HCT116 (cell line): ENCODE measurements around the gene PLXDC1. TPM values are rescaled to one million over a fixed set of nuclear protein-coding genes. Genes with fewer than 3 reads are reported as not detected.

Experiments
- ATAC-seq: fragments of 200-7000 bp; cut with Tn5 transposase; 2 replicates; pipeline ENCODE4 v1.9.1; 2020; ENCODE audit warnings: mild to moderate bottlenecking, moderate library complexity
- BruUV-seq: library from RNA; stranded (reverse); fragments of 400-500 nt; replicated peaks from 2 replicates; lab custom pipeline; 2021; lab: Mats Ljungman, UMichigan
- CTCF ChIA-PET: fragments of 300-600 bp; sonication (Branson Sonifier 250); formaldehyde crosslinking; loops from one replicate; lab custom pipeline; 2021; ENCODE audit warnings: antibody characterized with exemption; lab: Charles Lee
- POLR2A ChIA-PET: fragments of 300-600, 350-600 bp; sonication (Branson Sonifier 250); formaldehyde crosslinking; loops from one replicate; lab custom pipeline; 2021; ENCODE audit warnings: antibody characterized with exemption; lab: Charles Lee
- RAD21 ChIA-PET, 2 experiments: fragments of 300-600 bp; sonication (Branson Sonifier 250); formaldehyde crosslinking; loops; one replicate each; lab custom pipeline; 2023; ENCODE audit warnings: low total read pairs in 2 of 2; ENCODE audit not compliant: uncharacterized antibody in 2 of 2, unreplicated experiment in 2 of 2, low non-redundant PET in 1 of 2; lab: Charles Lee
- DNase-seq: peaks from one replicate; pipeline ENCODE4 v3.0.0-alpha.2; 2010; ENCODE audit warnings: low read depth, low spot score
- H2AFZ ChIP-seq: fragments of 200-600 bp; shearing (Covaris generic), sonication (generic); 2 replicates; pipeline ENCODE4 v1.6.1; 2017; ENCODE audit warnings: low read depth, mixed run types, mixed read lengths, antibody characterized with exemption, low read length; ENCODE audit not compliant: poor library complexity, severe bottlenecking
- H3K27ac ChIP-seq: 2 replicates; pipeline ENCODE4 v1.5.1; 2012; ENCODE audit warnings: low read depth, low read length
- H3K27me3 ChIP-seq: fragments of 200-600 bp; sonication (generic); 2 replicates; pipeline ENCODE4 v1.6.1; 2016; ENCODE audit warnings: mixed run types, low read length, mixed read lengths; ENCODE audit not compliant: insufficient read depth
- H3K36me3 ChIP-seq, 2 experiments: fragments of 200-500 bp in 1 of 2; fragments of 200-600 bp in 1 of 2; sonication (Bioruptor generic) in 1 of 2; sonication (generic) in 1 of 2; 2 replicates each; pipeline versions ENCODE4 v1.5.1 to v1.6.1; 2014 to 2016; ENCODE audit warnings: low read length in 2 of 2, inconsistent platforms in 1 of 2, mixed read lengths in 1 of 2, mixed run types in 1 of 2; ENCODE audit not compliant: insufficient read depth in 2 of 2, control insufficient read depth in 1 of 2
- H3K4me1 ChIP-seq, 2 experiments: fragments of 200-600 bp in 1 of 2; sonication (generic) in 1 of 2; 2 replicates each; pipeline versions ENCODE4 v1.5.1 to v1.6.1; 2012 to 2017; ENCODE audit warnings: low read length in 2 of 2, inconsistent platforms in 1 of 2, mild to moderate bottlenecking in 1 of 2, mixed read lengths in 1 of 2, mixed run types in 1 of 2, moderate library complexity in 1 of 2; ENCODE audit not compliant: insufficient read depth in 2 of 2, control insufficient read depth in 1 of 2
- H3K4me2 ChIP-seq: fragments of 200-600 bp; sonication (generic); 2 replicates; pipeline ENCODE4 v1.6.1; 2017; ENCODE audit warnings: mixed run types, low read length, mixed read lengths
- H3K4me3 ChIP-seq, 2 experiments: fragments of 200-600 bp in 1 of 2; sonication (generic) in 1 of 2; replicated peaks in 1 of 2; 2 replicates each; pipeline ENCODE4 v1.5.1; 2011 to 2016; ENCODE audit warnings: low read length in 2 of 2, control low read depth in 1 of 2, low read depth in 1 of 2, mild to moderate bottlenecking in 1 of 2, mixed read lengths in 1 of 2, mixed run types in 1 of 2
- H3K79me2 ChIP-seq: fragments of 200-600 bp; sonication (generic); 2 replicates; pipeline ENCODE4 v1.6.1; 2017; ENCODE audit warnings: mild to moderate bottlenecking, mixed run types, low read length, moderate library complexity, mixed read lengths; ENCODE audit not compliant: insufficient read depth
- H3K9ac ChIP-seq: fragments of 200-600 bp; sonication (generic); 2 replicates; pipeline ENCODE4 v1.6.1; 2016; ENCODE audit warnings: low read length, mixed read lengths
- H3K9me2 ChIP-seq: fragments of 200-600 bp; sonication (generic), shearing (Covaris generic); 2 replicates; pipeline ENCODE4 v1.6.1; 2017; ENCODE audit warnings: mixed run types, mild to moderate bottlenecking, moderate library complexity; ENCODE audit not compliant: insufficient read depth
- H3K9me3 ChIP-seq, 2 experiments: fragments of 200-500 bp in 1 of 2; fragments of 200-600 bp in 1 of 2; sonication (Bioruptor generic) in 1 of 2; sonication (generic) in 1 of 2; 2 replicates each; pipeline ENCODE4 v1.6.1; 2014 to 2017; ENCODE audit warnings: low read length in 2 of 2, mixed read lengths in 2 of 2, inconsistent platforms in 1 of 2, low read depth in 1 of 2, mild to moderate bottlenecking in 1 of 2, mixed run types in 1 of 2, moderate library complexity in 1 of 2; ENCODE audit not compliant: control insufficient read depth in 1 of 2, insufficient read depth in 1 of 2
- H4K20me1 ChIP-seq: fragments of 200-600 bp; sonication (generic), shearing (Covaris generic); 2 replicates; pipeline ENCODE4 v1.6.1; 2017; ENCODE audit warnings: mixed run types, mild to moderate bottlenecking, moderate library complexity; ENCODE audit not compliant: insufficient read depth
- ATF3 ChIP-seq: IDR thresholded peaks from 2 replicates; pipeline ENCODE4 v1.6.1; 2012
- CEBPB ChIP-seq: IDR thresholded peaks from 2 replicates; pipeline ENCODE4 v1.6.1; 2012; ENCODE audit warnings: low read depth
- CTCF ChIP-seq, 3 experiments: fragments of 200-600 bp in 1 of 3; sonication (generic) in 1 of 3; IDR thresholded peaks in 2 of 3; conservative IDR thresholded peaks in 1 of 3; 2 replicates each; pipeline ENCODE4 v1.5.1; 2012 to 2017; ENCODE audit warnings: low read depth in 2 of 3, low read length in 2 of 3, antibody characterized with exemption in 1 of 3, borderline replicate concordance in 1 of 3, control low read depth in 1 of 3, mild to moderate bottlenecking in 1 of 3, mixed read lengths in 1 of 3, mixed run types in 1 of 3, moderate library complexity in 1 of 3; ENCODE audit not compliant: insufficient read depth in 1 of 3
- EGR1 ChIP-seq: IDR thresholded peaks from 2 replicates; pipeline ENCODE4 v1.6.1; 2012; ENCODE audit warnings: low read depth
- EZH2phosphoT487 ChIP-seq: fragments of 200-600 bp; IDR thresholded peaks from 2 replicates; pipeline ENCODE4 v1.6.1; 2018; ENCODE audit warnings: antibody characterized with exemption, borderline replicate concordance
- REST ChIP-seq: IDR thresholded peaks from 2 replicates; pipeline ENCODE4 v1.6.1; 2012; ENCODE audit warnings: low read depth
- TCF7L2 ChIP-seq: IDR thresholded peaks from 2 replicates; pipeline ENCODE4 v1.7.0; 2011; ENCODE audit warnings: borderline replicate concordance, inconsistent platforms; ENCODE audit not compliant: insufficient read depth, insufficient read length; ENCODE audit errors: extremely low read depth
- YY1 ChIP-seq: IDR thresholded peaks from 2 replicates; pipeline ENCODE4 v1.6.1; 2011; ENCODE audit warnings: low read length, low read depth, moderate library complexity, mild to moderate bottlenecking; ENCODE audit not compliant: insufficient replicate concordance; ENCODE audit errors: extremely low read depth
- ZFX ChIP-seq: fragments of 450-650 bp; IDR thresholded peaks from 2 replicates; pipeline ENCODE4 v1.6.1; 2017
- ZNF274 ChIP-seq: fragments of 200-500 bp; sonication (Bioruptor generic); IDR thresholded peaks from 2 replicates; pipeline ENCODE4 v1.6.1; 2014; ENCODE audit warnings: mild to moderate bottlenecking, low read depth, low read length, inconsistent platforms
- intact Hi-C: fragments of 100-400 bp; cut with micrococcal nuclease; formaldehyde crosslinking; loops from 2 replicates; pipeline ENCODE4 v1.10.0; 2022
- total RNA-seq: library from RNA; stranded (reverse); gene quantifications from one replicate; pipeline ENCODE4 v1.2.1, GENCODE V29; 2021; ENCODE audit not compliant: unreplicated experiment

PLXDC1 gene
- total RNA-seq, 1 experiment from 2014 or later: 1.8 TPM

- intact Hi-C loops: no loop called here
- H2AFZ ChIP-seq: no peak overlapping the region
- TF ChIP-seq YY1 (no peak), ZFX (no peak), ZNF274 (no peak)
- TF ChIP-seq, all 23 proteins: peak for 0
- H3K9ac ChIP-seq: no peak overlapping the region
- no peak for DNase-seq
- no peaks in the 10 kb centered on the region for H3K27me3 ChIP-seq
- ChIA-PET RAD21 (no interaction called here), POLR2A (interaction anchor here (0.8 kb wide), 1 partner anchor 8 kb away, joined by 4 read pairs; no protein-coding TSS in a partner anchor), CTCF (no interaction called here)
- H3K9me3 ChIP-seq: no peaks in the 10 kb centered on the region
- H3K36me3 ChIP-seq: no peaks in the 10 kb centered on the region
- BruUV-seq: no TSS peak
- no peak for ATAC-seq
- H3K9me2 ChIP-seq: no peaks in the 10 kb centered on the region
- no peaks in the 10 kb centered on the region for H3K4me1 ChIP-seq
- H3K79me2 ChIP-seq: no peaks in the 10 kb centered on the region
- H4K20me1 ChIP-seq: no peaks in the 10 kb centered on the region
- no peak overlapping the region for H3K4me2 ChIP-seq
- H3K4me3 ChIP-seq: no peak overlapping the region
- H3K27ac ChIP-seq: no peak overlapping the region
Measured at GRCh38 chr17:39063681-39064069, 87.8 kb downstream of the PLXDC1 start.

- Histone ChIP-seq H4K20me1 (no peaks in the 10 kb centered on the region), H3K79me2 (no peaks in the 10 kb centered on the region), H3K9me3 (no peaks in the 10 kb centered on the region), H2AFZ (no peak overlapping the region), H3K36me3 (no peaks in the 10 kb centered on the region), H3K4me2 (no peak overlapping the region), H3K9ac (no peak overlapping the region), H3K4me3 (no peak overlapping the region), H3K27me3 (no peaks in the 10 kb centered on the region), H3K27ac (no peak overlapping the region), H3K9me2 (no peaks in the 10 kb centered on the region), H3K4me1 (no peaks in the 10 kb centered on the region)
- ChIA-PET RAD21 (no interaction called here), CTCF (no interaction called here), POLR2A (interaction anchor here (0.8 kb wide), 1 partner anchor 7 kb away, joined by 4 read pairs; no protein-coding TSS in a partner anchor)
- TF ChIP-seq CTCF (IDR thresholded peaks at IDR 0.05 in 2 of 3, conservative IDR thresholded peaks at IDR 0.05 in 1 of 3; ENCODE audit: borderline replicate concordance in 1 of 3, insufficient read depth in 1 of 3, low read depth in 2 of 3, low read length in 2 of 3): no peak
- TF ChIP-seq TCF7L2: no peak
- no peak for TF ChIP-seq ZFX
- no peak for TF ChIP-seq REST
- TF ChIP-seq EGR1: no peak
- no peak for TF ChIP-seq CEBPB
- no peak for TF ChIP-seq EZH2phosphoT487
- TF ChIP-seq ATF3: no peak
- ATAC-seq (no peak), DNase-seq (no peak)
- intact Hi-C loops: no loop called here
- BruUV-seq: no TSS peak
Measured at GRCh38 chr17:39062846-39063680, 88.4 kb downstream of the PLXDC1 start.
